ENCODE data around the gene SARS2.

- TF ChIP-seq, protein P1, sequence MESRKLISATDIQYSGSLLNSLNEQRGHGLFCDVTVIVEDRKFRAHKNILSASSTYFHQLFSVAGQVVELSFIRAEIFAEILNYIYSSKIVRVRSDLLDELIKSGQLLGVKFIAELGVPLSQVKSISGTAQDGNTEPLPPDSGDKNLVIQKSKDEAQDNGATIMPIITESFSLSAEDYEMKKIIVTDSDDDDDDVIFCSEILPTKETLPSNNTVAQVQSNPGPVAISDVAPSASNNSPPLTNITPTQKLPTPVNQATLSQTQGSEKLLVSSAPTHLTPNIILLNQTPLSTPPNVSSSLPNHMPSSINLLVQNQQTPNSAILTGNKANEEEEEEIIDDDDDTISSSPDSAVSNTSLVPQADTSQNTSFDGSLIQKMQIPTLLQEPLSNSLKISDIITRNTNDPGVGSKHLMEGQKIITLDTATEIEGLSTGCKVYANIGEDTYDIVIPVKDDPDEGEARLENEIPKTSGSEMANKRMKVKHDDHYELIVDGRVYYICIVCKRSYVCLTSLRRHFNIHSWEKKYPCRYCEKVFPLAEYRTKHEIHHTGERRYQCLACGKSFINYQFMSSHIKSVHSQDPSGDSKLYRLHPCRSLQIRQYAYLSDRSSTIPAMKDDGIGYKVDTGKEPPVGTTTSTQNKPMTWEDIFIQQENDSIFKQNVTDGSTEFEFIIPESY (IDR thresholded peaks at IDR 0.05) = no peak
- TF ChIP-seq, protein P2, sequence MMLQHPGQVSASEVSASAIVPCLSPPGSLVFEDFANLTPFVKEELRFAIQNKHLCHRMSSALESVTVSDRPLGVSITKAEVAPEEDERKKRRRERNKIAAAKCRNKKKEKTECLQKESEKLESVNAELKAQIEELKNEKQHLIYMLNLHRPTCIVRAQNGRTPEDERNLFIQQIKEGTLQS (IDR thresholded peaks at IDR 0.05) = no peak
- TF ChIP-seq, protein P3, sequence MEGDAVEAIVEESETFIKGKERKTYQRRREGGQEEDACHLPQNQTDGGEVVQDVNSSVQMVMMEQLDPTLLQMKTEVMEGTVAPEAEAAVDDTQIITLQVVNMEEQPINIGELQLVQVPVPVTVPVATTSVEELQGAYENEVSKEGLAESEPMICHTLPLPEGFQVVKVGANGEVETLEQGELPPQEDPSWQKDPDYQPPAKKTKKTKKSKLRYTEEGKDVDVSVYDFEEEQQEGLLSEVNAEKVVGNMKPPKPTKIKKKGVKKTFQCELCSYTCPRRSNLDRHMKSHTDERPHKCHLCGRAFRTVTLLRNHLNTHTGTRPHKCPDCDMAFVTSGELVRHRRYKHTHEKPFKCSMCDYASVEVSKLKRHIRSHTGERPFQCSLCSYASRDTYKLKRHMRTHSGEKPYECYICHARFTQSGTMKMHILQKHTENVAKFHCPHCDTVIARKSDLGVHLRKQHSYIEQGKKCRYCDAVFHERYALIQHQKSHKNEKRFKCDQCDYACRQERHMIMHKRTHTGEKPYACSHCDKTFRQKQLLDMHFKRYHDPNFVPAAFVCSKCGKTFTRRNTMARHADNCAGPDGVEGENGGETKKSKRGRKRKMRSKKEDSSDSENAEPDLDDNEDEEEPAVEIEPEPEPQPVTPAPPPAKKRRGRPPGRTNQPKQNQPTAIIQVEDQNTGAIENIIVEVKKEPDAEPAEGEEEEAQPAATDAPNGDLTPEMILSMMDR (IDR thresholded peaks at IDR 0.05; ENCODE audit: low read depth, low read length, missing input control) = no peak
- TF ChIP-seq RAD21 (IDR thresholded peaks at IDR 0.05) (no peak), REST (IDR thresholded peaks at IDR 0.05) (no peak), YY1 (IDR thresholded peaks at IDR 0.05) (no peak), MAX (IDR thresholded peaks at IDR 0.05) (no peak)
These were observed 12.1 kb upstream of the SARS2 start for GRCh38 chr19:38942471-38943181.
